ENCODE data around the gene CCDC3.

CCDC3 gene

GRCh38 chr10:13001041-13001886 is at the start of gene CCDC3:
TSS of gene CCDC3 (minus strand) at chr10:13001713. CDS start at chr10:13001570, 143 bp downstream.
- no peak within 1 kb of the TSS for H3K4me3 ChIP-seq (ENCODE audit: low read length)
- no peak for TF ChIP-seq CTCF (conservative IDR thresholded peaks at IDR 0.05; ENCODE audit: low read length)
- DNase-seq (ENCODE audit: low read depth), result no peak

GRCh38 chr10:13051126-13051694 is 49.7 kb upstream of the CCDC3 start:
- H3K4me3 ChIP-seq (ENCODE audit: low read length), result no peak overlapping the region
- no peak for DNase-seq (ENCODE audit: low read depth)
- TF ChIP-seq CTCF (conservative IDR thresholded peaks at IDR 0.05; ENCODE audit: low read length), result no peak

- no peak for DNase-seq (ENCODE audit: low read depth)
- H3K4me3 ChIP-seq (ENCODE audit: low read length), result no peak overlapping the region
- no peak for TF ChIP-seq CTCF (conservative IDR thresholded peaks at IDR 0.05; ENCODE audit: low read length)
These were observed 48.4 kb upstream of the CCDC3 start for GRCh38 chr10:13049774-13050420.

- DNase-seq (ENCODE audit: low read depth), result peak; percentile 5
- no peak for TF ChIP-seq CTCF (conservative IDR thresholded peaks at IDR 0.05; ENCODE audit: low read length)
- no peak overlapping the region for H3K4me3 ChIP-seq (ENCODE audit: low read length)
These were observed 47.2 kb upstream of the CCDC3 start for GRCh38 chr10:13048762-13049161.

GRCh38 chr10:13047529-13048206 is 46.2 kb upstream of the CCDC3 start:
- TF ChIP-seq CTCF (conservative IDR thresholded peaks at IDR 0.05; ENCODE audit: low read length), result no peak
- DNase-seq (ENCODE audit: low read depth), result no peak

GRCh38 chr10:13046851-13047528 is 45.5 kb upstream of the CCDC3 start:
- H3K4me3 ChIP-seq (ENCODE audit: low read length), result no peak overlapping the region
- DNase-seq (ENCODE audit: low read depth), result no peak
- TF ChIP-seq CTCF (conservative IDR thresholded peaks at IDR 0.05; ENCODE audit: low read length), result no peak

More at GRCh38 chr10:13047529-13048206, 46.2 kb upstream of the CCDC3 start:
- no peak overlapping the region for H3K4me3 ChIP-seq (ENCODE audit: low read length)

Data from AG10803 (cell line).